A549 (cell line): Measurements from ENCODE around the gene UBASH3B. TPM values are rescaled to one million over a fixed set of nuclear protein-coding genes. Genes with fewer than 3 reads are reported as not detected.

ENCODE experiments used
- ATAC-seq, 2 experiments: fragments of 200-7000 bp in 1 of 2; fragments of >200 bp in 1 of 2; cut with Nextera tagmentation in 1 of 2; cut with Tn5 transposase in 1 of 2; 3 replicates each; pipeline versions ENCODE4 v1.8.0 to v1.9.1; 2018 to 2020; ENCODE audit warnings: mild to moderate bottlenecking in 1 of 2, moderate library complexity in 1 of 2
- CTCF ChIA-PET: fragments of 300-600 bp; sonication (Branson Sonifier 250); formaldehyde crosslinking; extraction: SDS; loops from one replicate; lab custom pipeline; 2021; ENCODE audit warnings: antibody characterized with exemption, inconsistent platforms; lab: Yijun Ruan, JAX
- POLR2A ChIA-PET: fragments of 350-600 bp; formaldehyde crosslinking; extraction: SDS; loops from one replicate; lab custom pipeline; 2021; ENCODE audit warnings: antibody characterized with exemption, inconsistent platforms; lab: Yijun Ruan, JAX
- DNase-seq, 2 experiments: peaks; one replicate each; pipeline versions ENCODE4 v3.0.0 to v3.0.0-alpha.2; 2011 to 2016; ENCODE audit warnings: low read depth in 1 of 2, low spot score in 1 of 2
- FAIRE-seq: peaks from 2 replicates; lab custom pipeline; 2011; peaks lifted over from hg19 to GRCh38; lab: Jason Lieb, UNC
- H3K27ac ChIP-seq, 2 experiments: fragments of >200 bp; sonication (Bioruptor Twin); formaldehyde crosslinking; 3 replicates each; pipeline ENCODE4 v1.5.1; 2016 to 2017
- H3K4me1 ChIP-seq: fragments of >200 bp; sonication (Bioruptor Twin); formaldehyde crosslinking; 3 replicates; pipeline ENCODE4 v1.6.1; 2016
- H3K4me2 ChIP-seq: fragments of >200 bp; sonication (Bioruptor Twin); formaldehyde crosslinking; 3 replicates; pipeline ENCODE4 v1.6.1; 2016
- H3K4me3 ChIP-seq: fragments of >200 bp; sonication (Bioruptor Twin); formaldehyde crosslinking; 3 replicates; pipeline ENCODE4 v1.5.1; 2016
- H3K9me3 ChIP-seq: fragments of >200 bp; sonication (Bioruptor Twin); formaldehyde crosslinking; 3 replicates; pipeline ENCODE4 v1.6.1; 2016
- BCL3 ChIP-seq: fragments of >200 bp; sonication (Bioruptor Twin); formaldehyde crosslinking; IDR thresholded peaks from 3 replicates; pipeline ENCODE4 v1.6.1; 2016
- E2F6 ChIP-seq: IDR thresholded peaks from 2 replicates; pipeline ENCODE4 v1.6.1; 2012; ENCODE audit warnings: low read depth, borderline replicate concordance
- ELK1 ChIP-seq: fragments of 150-350 bp; IDR thresholded peaks from 2 replicates; pipeline ENCODE4 v1.6.1; 2014; ENCODE audit warnings: low read depth, mild to moderate bottlenecking, low read length
- EP300 ChIP-seq, 2 experiments: fragments of >200 bp; sonication (Bioruptor Twin); formaldehyde crosslinking; IDR thresholded peaks; 2 replicates in 1 of 2; 3 replicates in 1 of 2; pipeline ENCODE4 v1.6.1; 2016 to 2017
- ESRRA ChIP-seq: fragments of 150-350 bp; IDR thresholded peaks from 2 replicates; pipeline ENCODE4 v1.6.1; 2014; ENCODE audit warnings: mild to moderate bottlenecking, low read length, borderline replicate concordance
- FOSB ChIP-seq: fragments of 250-450 bp; sonication (Bioruptor Pico); IDR thresholded peaks from 2 replicates; pipeline ENCODE4 v1.5.0; 2020; ENCODE audit warnings: mild to moderate bottlenecking, moderate library complexity
- HEYL ChIP-seq: fragments of 250-450 bp; sonication (Bioruptor Pico); IDR thresholded peaks from 2 replicates; pipeline ENCODE4 v1.8.0; 2021; ENCODE audit warnings: mild to moderate bottlenecking, moderate library complexity
- HMGXB4 ChIP-seq: fragments of 250-450 bp; sonication (Bioruptor Pico); IDR thresholded peaks from 2 replicates; pipeline ENCODE4 v1.5.0; 2021; ENCODE audit warnings: mild to moderate bottlenecking, moderate library complexity, borderline replicate concordance
- JUN ChIP-seq, 2 experiments: fragments of >200 bp; sonication (Bioruptor Twin); formaldehyde crosslinking; IDR thresholded peaks; 2 replicates in 1 of 2; 3 replicates in 1 of 2; pipeline ENCODE4 v1.6.1; 2016 to 2017
- KDM5A ChIP-seq: fragments of 200-600 bp; sonication (generic); IDR thresholded peaks from 2 replicates; pipeline ENCODE4 v1.6.1; 2016; ENCODE audit warnings: antibody characterized with exemption, mild to moderate bottlenecking
- MAFK ChIP-seq: fragments of 450-650 bp; IDR thresholded peaks from 2 replicates; pipeline ENCODE4 v1.6.1; 2014; ENCODE audit not compliant: partially characterized antibody
- MAX ChIP-seq: IDR thresholded peaks from 2 replicates; pipeline ENCODE4 v1.6.1; 2012
- MYC ChIP-seq: IDR thresholded peaks from 2 replicates; pipeline ENCODE4 v1.6.1; 2012; ENCODE audit warnings: mild to moderate bottlenecking, inconsistent platforms, low read length, improper control_type of control experiment, borderline replicate concordance
- NPAS2 ChIP-seq: fragments of 250-450 bp; sonication (Bioruptor Pico); IDR thresholded peaks from 2 replicates; pipeline ENCODE4 v1.8.0; 2022; ENCODE audit warnings: mild to moderate bottlenecking, moderate library complexity, borderline replicate concordance
- PHF8 ChIP-seq: fragments of 200-600 bp; sonication (generic); IDR thresholded peaks from 2 replicates; pipeline ENCODE4 v1.6.1; 2016; ENCODE audit warnings: low read depth, mild to moderate bottlenecking, antibody characterized with exemption, moderate library complexity, borderline replicate concordance
- POLR2AphosphoS2 ChIP-seq: conservative IDR thresholded peaks from 2 replicates; pipeline ENCODE4 v1.6.1; 2012; ENCODE audit warnings: low read length, improper control_type of control experiment, inconsistent platforms
- RAD21 ChIP-seq, 2 experiments: fragments of >200 bp in 1 of 2; sonication (Bioruptor Twin) in 1 of 2; formaldehyde crosslinking in 1 of 2; IDR thresholded peaks in 1 of 2; conservative IDR thresholded peaks in 1 of 2; 2 replicates in 1 of 2; 3 replicates in 1 of 2; pipeline ENCODE4 v1.6.1; 2012 to 2018; ENCODE audit warnings: inconsistent platforms in 1 of 2
- REST ChIP-seq: fragments of 200-600 bp; sonication (generic); IDR thresholded peaks from 2 replicates; pipeline ENCODE4 v1.6.1; 2016; ENCODE audit warnings: antibody characterized with exemption, mild to moderate bottlenecking, moderate library complexity
- RNF2 ChIP-seq: fragments of 200-600 bp; sonication (generic); IDR thresholded peaks from 2 replicates; pipeline ENCODE4 v1.6.1; 2016; ENCODE audit warnings: low read depth, mild to moderate bottlenecking, antibody characterized with exemption, moderate library complexity, borderline replicate concordance
- TFCP2L1 ChIP-seq: fragments of 250-450 bp; sonication (Bioruptor Pico); IDR thresholded peaks from 2 replicates; pipeline ENCODE4 v1.5.0; 2021; ENCODE audit warnings: mild to moderate bottlenecking
- USF2 ChIP-seq: fragments of 450-650 bp; IDR thresholded peaks from 2 replicates; pipeline ENCODE4 v1.6.1; 2014; ENCODE audit warnings: antibody characterized with exemption
- ZC3H11A ChIP-seq: fragments of 450-650 bp; IDR thresholded peaks from 2 replicates; pipeline ENCODE4 v1.6.1; 2014; ENCODE audit warnings: antibody characterized with exemption, mild to moderate bottlenecking
- ZFP36 ChIP-seq: fragments of 450-650 bp; IDR thresholded peaks from 2 replicates; pipeline ENCODE4 v1.6.1; 2014; ENCODE audit warnings: borderline replicate concordance; ENCODE audit not compliant: partially characterized antibody
- ZSCAN20 ChIP-seq: fragments of 250-450 bp; sonication (Bioruptor Pico); IDR thresholded peaks from 2 replicates; pipeline ENCODE4 v1.8.0; 2022; ENCODE audit warnings: mild to moderate bottlenecking, moderate library complexity
- WGBS: methylation state at CpG from one replicate; pipeline ENCODE4 v1.1.6; 2017; ENCODE audit errors: missing lambda C conversion rate; 5-methylcytosine and 5-hydroxymethylcytosine counted together
- polyA plus RNA-seq, 4 experiments: library from polyadenylated mRNA; depleted of rRNA in 3 of 4; stranded (reverse); fragments of >200 nt; fragmentation: RNase III in 1 of 4; extraction: RNeasy Plus Mini Kit Qiagen cat#74134 plus additional on column Dnase treatment in 1 of 4; gene quantifications; 2 replicates in 3 of 4; 3 replicates in 1 of 4; pipeline ENCODE4 v1.2.3, GENCODE V29; 2011 to 2017

The UBASH3B gene
- polyA plus RNA-seq, 2 of the 4 experiments (the other 2 are of a cell fraction) = 33.4 to 43.0 TPM

- FAIRE-seq (no peak), ATAC-seq (no peak), DNase-seq (no peak)
- Histone ChIP-seq H3K27ac (peak overlapping the region in 1 of 2 experiments; percentile 99; a peak in 3 of 6 replicates), H3K9me3 (no peaks in the 10 kb centered on the region), H3K4me1 (peaks cover 36% of the 10 kb centered on the region), H3K4me3 (no peak overlapping the region), H3K4me2 (peak overlapping the region; percentile 77; the same call in 1 of the 3 replicates)
- 73% methylated on average over 7 of the region's 7 CpGs for WGBS
- CTCF ChIA-PET = interaction anchor here (1.0 to 1.6 kb wide), 2 partner anchors 20 to 128 kb away, joined by 3 to 5 read pairs; no protein-coding TSS in a partner anchor
- POLR2A ChIA-PET = no interaction called here
- TF ChIP-seq ELK1 (no peak), FOSB (CRISPR knock-in tag) (no peak), POLR2AphosphoS2 (no peak), TFCP2L1 (CRISPR knock-in tag) (no peak), NPAS2 (no peak), PHF8 (no peak), ZFP36 (no peak), RNF2 (no peak)
Measured at GRCh38 chr11:122653916-122654585, 1.5 kb upstream of the UBASH3B start.

GRCh38 chr11:122656073-122656630 is 630 bp downstream of the UBASH3B start:
- ChIA-PET POLR2A (interaction anchor here (0.7 to 2.9 kb wide), 15 partner anchors 8 to 406 kb away, joined by 3 to 42 read pairs (median 4); partner anchors contain the start of gene HSPA8), CTCF (interaction anchor here (0.8 to 3.0 kb wide), 13 partner anchors 8 to 125 kb away, joined by 3 to 14 read pairs (median 5); no protein-coding TSS in a partner anchor)
- FAIRE-seq (no peak), DNase-seq (peak; percentile 53 to 56), ATAC-seq (peak; percentile 79 to 86)
- WGBS = 5% methylated on average over 8 of the region's 66 CpGs
- no peaks in the 10 kb centered on the region for H3K9me3 ChIP-seq
- H3K4me3 ChIP-seq = peak overlapping the region; percentile 77
- H3K4me1 ChIP-seq = peaks cover 56% of the 10 kb centered on the region
- peak overlapping the region; percentile 77 for H3K4me2 ChIP-seq
- H3K27ac ChIP-seq = peak overlapping the region; percentile 91 to 99
- peak; percentile 42; the same call in 1 of the 2 replicates for TF ChIP-seq MAX
- TF ChIP-seq HMGXB4 (CRISPR knock-in tag) = no peak
- TF ChIP-seq RAD21 (conservative IDR thresholded peaks at IDR 0.05 in 1 of 2, IDR thresholded peaks at IDR 0.05 in 1 of 2) = no peak
- TF ChIP-seq BCL3 = no peak
- no peak for TF ChIP-seq E2F6
- TF ChIP-seq EP300 (IDR thresholded peaks at IDR 0.05) = no peak
- no peak for TF ChIP-seq ZSCAN20 (CRISPR knock-in tag)
- no peak for TF ChIP-seq ESRRA
- no peak for TF ChIP-seq USF2
- no peak for TF ChIP-seq JUN (IDR thresholded peaks at IDR 0.05)
- no peak for TF ChIP-seq FOSB (CRISPR knock-in tag)
- TF ChIP-seq KDM5A = 0 out of 2 replicates have a peak, but pooled peaks have one; percentile 29
- TF ChIP-seq MYC = no peak
- TF ChIP-seq PHF8 = peak; percentile 26; the same call in 1 of the 2 replicates
- no peak for TF ChIP-seq RNF2
- no peak for TF ChIP-seq HEYL (CRISPR knock-in tag)
- no peak for TF ChIP-seq MAFK
- no peak for TF ChIP-seq ZC3H11A
- no peak for TF ChIP-seq REST
